H9 (cell line): ENCODE results near the gene PLA2G4E. TPM values are rescaled to one million over a fixed set of nuclear protein-coding genes. Genes with fewer than 3 reads are reported as not detected.

ENCODE experiments used
- DNase-seq: peaks from one replicate; pipeline ENCODE4 v3.0.0-alpha.2; 2017
- H2AFZ ChIP-seq: one replicate; pipeline ENCODE4 v1.6.1; 2013; ENCODE audit warnings: mild to moderate bottlenecking, low read length, control low read depth, moderate library complexity
- H2AK5ac ChIP-seq: 2 replicates; pipeline ENCODE4 v1.6.1; 2013; ENCODE audit warnings: low read length, control low read depth, mixed read lengths; ENCODE audit not compliant: insufficient read length
- H2BK120ac ChIP-seq: one replicate; pipeline ENCODE4 v1.6.1; 2013; ENCODE audit warnings: low read depth, mild to moderate bottlenecking, low read length, control low read depth, inconsistent platforms; ENCODE audit not compliant: poor library complexity, severe bottlenecking
- H2BK12ac ChIP-seq: 2 replicates; pipeline ENCODE4 v1.6.1; 2013; ENCODE audit warnings: low read length, control low read depth, mixed read lengths, low read depth; ENCODE audit not compliant: insufficient read length
- H2BK15ac ChIP-seq: 2 replicates; pipeline ENCODE4 v1.6.1; 2013; ENCODE audit warnings: low read depth, low read length, control low read depth
- H2BK20ac ChIP-seq: one replicate; pipeline ENCODE4 v1.6.1; 2013; ENCODE audit warnings: low read depth, mild to moderate bottlenecking, low read length, control low read depth, inconsistent platforms; ENCODE audit not compliant: poor library complexity, severe bottlenecking
- H2BK5ac ChIP-seq: 2 replicates; pipeline ENCODE4 v1.6.1; 2013; ENCODE audit warnings: low read length, control low read depth, mixed read lengths; ENCODE audit not compliant: insufficient read length
- H3K14ac ChIP-seq: 2 replicates; pipeline ENCODE4 v1.6.1; 2013; ENCODE audit warnings: low read length, control low read depth; ENCODE audit not compliant: insufficient read depth
- H3K18ac ChIP-seq: 2 replicates; pipeline ENCODE4 v1.6.1; 2013; ENCODE audit warnings: low read depth, mild to moderate bottlenecking, mixed read lengths, low read length, control low read depth; ENCODE audit not compliant: insufficient read length
- H3K23ac ChIP-seq: 2 replicates; pipeline ENCODE4 v1.6.1; 2013; ENCODE audit warnings: low read length, control low read depth, mixed read lengths, low read depth; ENCODE audit not compliant: insufficient read length
- H3K23me2 ChIP-seq: 2 replicates; pipeline ENCODE4 v1.6.1; 2013; ENCODE audit warnings: low read depth, mild to moderate bottlenecking, mixed read lengths, low read length, control low read depth; ENCODE audit not compliant: insufficient read length, poor library complexity, severe bottlenecking
- H3K27ac ChIP-seq: 2 replicates; pipeline ENCODE4 v1.5.1; 2013; ENCODE audit warnings: low read length, control low read depth, mixed read lengths, low read depth; ENCODE audit not compliant: insufficient read length
- H3K27me3 ChIP-seq: 2 replicates; pipeline ENCODE4 v1.6.1; 2013; ENCODE audit warnings: low read length, control low read depth, inconsistent platforms; ENCODE audit not compliant: insufficient read depth
- H3K4ac ChIP-seq: 2 replicates; pipeline ENCODE4 v1.6.1; 2013; ENCODE audit warnings: low read depth, mild to moderate bottlenecking, control low read depth, inconsistent platforms, low read length, moderate library complexity
- H3K4me1 ChIP-seq: 2 replicates; pipeline ENCODE4 v1.6.1; 2013; ENCODE audit warnings: low read length, control low read depth, inconsistent platforms; ENCODE audit not compliant: insufficient read depth
- H3K4me2 ChIP-seq: 2 replicates; pipeline ENCODE4 v1.6.1; 2013; ENCODE audit warnings: low read length, control low read depth, mixed read lengths; ENCODE audit not compliant: insufficient read length, insufficient read depth
- H3K56ac ChIP-seq: 2 replicates; pipeline ENCODE4 v1.6.1; 2013; ENCODE audit warnings: low read depth, mild to moderate bottlenecking, mixed read lengths, low read length, control low read depth; ENCODE audit not compliant: insufficient read length
- H3K79me1 ChIP-seq: 2 replicates; pipeline ENCODE4 v1.6.1; 2013; ENCODE audit warnings: low read depth, mild to moderate bottlenecking, moderate library complexity, low read length, control low read depth, inconsistent platforms; ENCODE audit not compliant: insufficient read depth, poor library complexity, severe bottlenecking
- H3K79me2 ChIP-seq: 2 replicates; pipeline ENCODE4 v1.6.1; 2013; ENCODE audit warnings: low read length, control low read depth, inconsistent platforms; ENCODE audit not compliant: insufficient read depth
- H3K9ac ChIP-seq: 2 replicates; pipeline ENCODE4 v1.6.1; 2013; ENCODE audit warnings: low read length, control low read depth, mixed read lengths; ENCODE audit not compliant: insufficient read length; ENCODE audit errors: extremely low read depth
- H3K9me3 ChIP-seq: one replicate; pipeline ENCODE4 v1.6.1; 2013; ENCODE audit warnings: low read depth, low read length, inconsistent platforms; ENCODE audit not compliant: control insufficient read depth
- H3T11ph ChIP-seq: one replicate; pipeline ENCODE4 v1.6.1; 2013; ENCODE audit warnings: mild to moderate bottlenecking, low read length, control low read depth, inconsistent platforms
- H4K20me1 ChIP-seq: one replicate; pipeline ENCODE4 v1.6.1; 2013; ENCODE audit not compliant: control insufficient read depth, insufficient read length, insufficient read depth
- H4K5ac ChIP-seq: 2 replicates; pipeline ENCODE4 v1.6.1; 2013; ENCODE audit warnings: low read depth, mild to moderate bottlenecking, mixed read lengths, low read length, control low read depth; ENCODE audit not compliant: insufficient read length
- H4K8ac ChIP-seq: replicated peaks from 2 replicates; pipeline ENCODE4 v1.6.1; 2013; ENCODE audit warnings: low read length, control low read depth, mixed read lengths, low read depth; ENCODE audit not compliant: insufficient read length
- H4K91ac ChIP-seq: 2 replicates; pipeline ENCODE4 v1.6.1; 2013; ENCODE audit warnings: low read depth, mild to moderate bottlenecking, moderate library complexity, mixed read lengths, low read length, control low read depth; ENCODE audit not compliant: insufficient read length
- H3K27ac Mint-ChIP-seq, 3 experiments: 2 replicates in 2 of 3; 3 replicates in 1 of 3; pipeline ENCODE4 v1.8.0; 2020 to 2021; ENCODE audit warnings: mixed read lengths in 3 of 3, mild to moderate bottlenecking in 1 of 3, moderate library complexity in 1 of 3
- H3K27me3 Mint-ChIP-seq: 2 replicates; pipeline ENCODE4 v1.8.0; 2021; ENCODE audit warnings: low read depth, mild to moderate bottlenecking, moderate library complexity, mixed read lengths
- H3K36me3 Mint-ChIP-seq, 3 experiments: 2 replicates in 2 of 3; 3 replicates in 1 of 3; pipeline ENCODE4 v1.8.0; 2020 to 2021; ENCODE audit warnings: low read depth in 3 of 3, mixed read lengths in 3 of 3; ENCODE audit not compliant: insufficient read depth in 1 of 3
- H3K4me1 Mint-ChIP-seq, 2 experiments: 2 replicates each; pipeline ENCODE4 v1.8.0; 2020; ENCODE audit warnings: mixed read lengths in 2 of 2
- H3K4me3 Mint-ChIP-seq, 2 experiments: 2 replicates in 1 of 2; 3 replicates in 1 of 2; pipeline ENCODE4 v1.8.0; 2020 to 2021; ENCODE audit warnings: mild to moderate bottlenecking in 2 of 2, mixed read lengths in 2 of 2, moderate library complexity in 1 of 2
- H3K9me3 Mint-ChIP-seq, 2 experiments: 2 replicates in 1 of 2; 3 replicates in 1 of 2; pipeline ENCODE4 v1.8.0; 2020; ENCODE audit warnings: mild to moderate bottlenecking in 2 of 2, mixed read lengths in 2 of 2, moderate library complexity in 1 of 2
- CTCF ChIP-seq: fragments of 200-600 bp; sonication (generic); conservative IDR thresholded peaks from 3 replicates; pipeline ENCODE4 v1.8.0; 2021; ENCODE audit warnings: antibody characterized with exemption, mild to moderate bottlenecking
- WGBS: extraction: QIAGEN DNeasy Blood & Tissue Kit; methylation state at CpG from one replicate; pipeline ENCODE4 v1.1.7; 2013; ENCODE audit warnings: missing lambda C conversion rate, low lambda C conversion rate, mixed read lengths; ENCODE audit not compliant: insufficient read length; ENCODE audit errors: extremely low coverage; 5-methylcytosine and 5-hydroxymethylcytosine counted together
- total RNA-seq: library from RNA; stranded (reverse); gene quantifications from 2 replicates; pipeline ENCODE4 v1.2.1, GENCODE V29; 2021

PLA2G4E gene
- total RNA-seq, 1 experiment from 2014 or later, result not detected

GRCh38 chr15:41985236-41986160 lies 35.3 kb downstream of the PLA2G4E start:
- Mint-ChIP-seq H3K4me1 (peaks cover 17% of the 10 kb centered on the region in 2 experiments), H3K9me3 (no peaks in the 10 kb centered on the region), H3K4me3 (no peak overlapping the region), H3K27me3 (peaks cover 2% of the 10 kb centered on the region), H3K36me3 (no peaks in the 10 kb centered on the region; a peak in 1 of 7 replicates), H3K27ac (no peak overlapping the region)
- H2AK5ac ChIP-seq, result no peak overlapping the region
- no peak overlapping the region for H4K91ac ChIP-seq
- H2BK20ac ChIP-seq, result no peak overlapping the region
- H3K9ac ChIP-seq, result no peak overlapping the region
- no peaks in the 10 kb centered on the region for H3K23me2 ChIP-seq
- no peaks in the 10 kb centered on the region for H3K79me1 ChIP-seq
- H3K27me3 ChIP-seq, result no peaks in the 10 kb centered on the region
- H2BK5ac ChIP-seq, result no peak overlapping the region
- no peak overlapping the region for H3K56ac ChIP-seq
- no peaks in the 10 kb centered on the region for H3K9me3 ChIP-seq
- no peak overlapping the region for H3K18ac ChIP-seq
- H3K14ac ChIP-seq, result no peak overlapping the region
- no peak overlapping the region for H4K8ac ChIP-seq
- no peak overlapping the region for H2BK12ac ChIP-seq
- no peak overlapping the region for H3K27ac ChIP-seq
- H3T11ph ChIP-seq, result no peak overlapping the region
- no CpG with 5 or more reads among the region's 19 CpGs for WGBS
- no peak overlapping the region for H2BK15ac ChIP-seq
- H3K4me2 ChIP-seq, result no peak overlapping the region
- no peak overlapping the region for H2AFZ ChIP-seq
- H4K5ac ChIP-seq, result no peak overlapping the region
- TF ChIP-seq CTCF, result no peak
- no peaks in the 10 kb centered on the region for H3K79me2 ChIP-seq
- H3K4ac ChIP-seq, result no peak overlapping the region
- no peak overlapping the region for H3K23ac ChIP-seq
- no peaks in the 10 kb centered on the region for H4K20me1 ChIP-seq
- peaks cover 4% of the 10 kb centered on the region; the same call in 1 of the 2 replicates for H3K4me1 ChIP-seq
- no peak overlapping the region for H2BK120ac ChIP-seq
- no peak for DNase-seq
